A549 treated with AZD9567 at 1 μM for 4 hours (cell line): Measurements from ENCODE around the gene WDR70. TPM values are rescaled to one million over a fixed set of nuclear protein-coding genes. Genes with fewer than 3 reads are reported as not detected.

ENCODE experiments used
- total RNA-seq: library from RNA; stranded (reverse); fragments of 200-300 nt; extraction: Qiagen RNA extraction; gene quantifications from 5 replicates; pipeline ENCODE4 v1.2.3, GENCODE V29; 2022; ENCODE audit not compliant: insufficient read depth

WDR70 gene
- 10.2 to 19.5 TPM (median 11.4 TPM) in 5 replicates for total RNA-seq

DNA sequence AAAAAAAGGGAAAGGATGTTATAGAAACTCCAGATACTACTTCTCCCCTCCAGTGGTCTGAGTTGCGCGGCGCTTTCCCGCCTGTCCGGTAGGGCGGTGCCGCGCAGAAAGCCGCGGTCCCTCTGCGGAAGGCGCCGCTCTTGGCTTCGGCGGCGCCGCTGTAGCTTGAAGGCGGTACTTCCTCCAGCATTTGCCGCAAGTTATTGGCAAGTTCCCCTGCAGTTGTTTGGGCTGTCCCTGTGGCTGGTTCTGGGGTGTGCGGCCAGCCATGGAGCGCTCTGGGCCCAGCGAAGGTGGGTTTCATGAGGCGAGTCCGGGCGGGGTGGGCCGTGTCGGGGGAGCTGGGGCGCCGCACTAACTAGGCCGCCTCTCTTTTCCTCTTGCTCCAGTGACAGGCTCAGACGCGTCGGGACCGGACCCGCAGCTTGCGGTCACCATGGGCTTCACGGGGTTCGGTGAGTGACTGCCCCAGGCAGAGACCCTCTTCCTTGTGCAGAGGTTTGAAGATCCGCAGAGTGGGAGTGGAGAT lies at the start of gene WDR70:
TSS of gene WDR70 (plus strand) at position 219 of the 529 bp plus-strand sequence. CDS start at position 269, 50 bp downstream.

DNA sequence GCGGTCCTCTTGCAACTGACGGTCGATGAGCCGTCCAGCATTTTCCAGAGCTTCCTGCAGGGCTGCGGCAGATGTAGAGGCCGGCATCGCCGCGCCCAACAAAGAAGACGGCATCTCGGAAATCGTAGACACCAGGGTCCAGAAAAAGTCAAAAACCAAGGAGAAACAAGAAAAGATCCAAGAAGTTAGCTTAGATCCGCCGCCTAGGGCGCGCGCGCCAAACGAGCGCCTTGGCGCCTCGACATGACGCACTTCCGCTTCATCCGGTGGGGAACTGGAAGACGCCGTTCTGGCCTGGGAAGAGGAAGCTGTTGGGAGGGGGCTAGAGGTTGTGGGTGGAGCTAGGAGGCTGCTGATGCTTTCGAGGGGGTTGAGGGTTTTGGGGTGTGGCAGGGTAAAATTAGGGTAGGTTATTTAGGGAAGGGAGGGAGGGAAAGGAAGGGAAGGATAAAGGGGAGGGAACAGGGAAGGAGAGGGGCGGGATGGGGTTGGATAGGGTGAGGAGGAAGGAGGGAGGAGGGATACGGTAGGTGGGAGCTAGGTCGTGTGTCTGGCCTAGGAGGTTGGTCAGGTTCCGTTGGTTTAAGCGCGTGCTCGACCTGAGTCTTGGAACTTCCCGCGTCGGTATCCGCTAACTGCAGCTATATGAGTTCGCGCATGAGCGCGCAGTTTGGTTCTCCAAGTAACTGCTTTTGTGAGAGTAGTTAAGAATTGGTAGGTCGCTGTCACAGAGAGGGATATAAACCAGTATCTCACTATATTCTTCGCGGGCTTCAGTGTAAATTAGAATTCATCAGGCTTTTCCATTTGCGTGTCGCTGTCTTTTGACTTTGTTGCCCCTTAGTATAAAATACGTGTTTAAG lies 8.0 kb upstream of the WDR70 start, which contains the start of gene NUP155:
TSS of gene NUP155 (minus strand) at position 243 of the 863 bp plus-strand sequence. CDS start at position 114, 129 bp downstream.

Other genes starting within 250 kb of the WDR70 start
- 3.4 to 8.1 TPM (median 4.5 TPM) in 5 replicates for gene CPLANE1, start 129.9 kb upstream of the WDR70 start, total RNA-seq
- 16.6 to 22.7 TPM (median 17.4 TPM) in 5 replicates for gene NUP155, start 8.2 kb upstream of the WDR70 start, total RNA-seq